ENCODE measurements around the gene NCAM1. TPM values are rescaled to one million over a fixed set of nuclear protein-coding genes. Genes with fewer than 3 reads are reported as not detected.

Gene NCAM1
- total and polyA plus RNA-seq, 9 of the 15 experiments (the other 6 are each of a cell fraction or from before 2014, with no cell fraction given): 0.09 to 0.23 TPM; not detected in 7

DNA sequence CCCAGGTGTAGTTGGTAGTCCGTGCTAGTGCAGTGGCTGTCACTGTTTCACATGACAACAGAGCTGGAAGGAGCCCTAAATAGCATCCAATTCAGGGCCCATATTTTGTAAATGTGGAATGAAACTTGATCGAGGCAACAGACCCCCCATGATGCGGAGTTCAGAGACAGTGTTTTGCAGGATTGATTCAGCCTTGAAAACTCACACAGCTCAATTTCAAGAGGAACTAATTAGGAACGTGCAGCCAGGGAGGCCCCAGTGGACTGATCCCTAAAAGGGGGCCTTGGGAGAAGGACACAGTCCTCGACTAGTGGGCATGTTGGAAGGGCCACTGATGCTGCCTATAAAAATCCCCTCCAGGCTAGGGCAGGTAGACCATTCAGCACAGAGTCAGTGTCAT is 292.2 kb downstream of the NCAM1 start:
- ChIA-PET POLR2A (no interaction called here), CTCF (ENCODE audit: low intra/inter-chr PET ratio) (no interaction called here)
- Histone ChIP-seq H3K9me1 (ENCODE audit: control insufficient read depth, insufficient read depth, low read length) (no peaks in the 10 kb centered on the region), H3K27ac (ENCODE audit: extremely low read depth, low read depth, low read length) (no peak overlapping the region), H3K4me2 (ENCODE audit: insufficient read depth, low read length) (no peak overlapping the region), H4K20me1 (replicated peaks; ENCODE audit: control insufficient read depth, insufficient read depth, low read length) (no peaks in the 10 kb centered on the region), H3K4me1 (replicated peaks in 1 of 2; ENCODE audit: control insufficient read depth in 2 of 2, insufficient read depth in 2 of 2, low read length in 2 of 2) (no peaks in the 10 kb centered on the region), H3K79me2 (ENCODE audit: control insufficient read depth, insufficient read depth, low read length) (no peaks in the 10 kb centered on the region), H3K9ac (ENCODE audit: insufficient read depth in 1 of 2, low read depth in 2 of 2, low read length in 2 of 2) (no peak overlapping the region), H3K9me3 (replicated peaks; ENCODE audit: control insufficient read depth, insufficient read depth, low read depth, low read length) (no peaks in the 10 kb centered on the region), H3K36me3 (ENCODE audit: control insufficient read depth, insufficient read depth, low read length) (no peaks in the 10 kb centered on the region), H2AFZ (ENCODE audit: low read depth, low read length) (no peak overlapping the region), H3K27me3 (ENCODE audit: control insufficient read depth in 2 of 2, insufficient read depth in 2 of 2, low read length in 2 of 2) (peaks cover 18 to 19% of the 10 kb centered on the region in 2 experiments; a peak in 3 of 5 replicates), H3K4me3 (no peak overlapping the region)
- 0% methylated on average over 5 of the region's 5 CpGs for WGBS (ENCODE audit: insufficient coverage, low coverage, missing lambda C conversion rate)
- DNase-seq (ENCODE audit: extremely low read depth in 1 of 4, low spot score in 3 of 4) (no peak), FAIRE-seq (no peak), ATAC-seq (no peak)
- no TSS peak for BruUV-seq (replicated peaks)
- in situ Hi-C loops (cut with MboI): no loop called here
- intact Hi-C loops (cut with micrococcal nuclease): no loop called here
- TF ChIP-seq HNRNPK (IDR thresholded peaks at IDR 0.05; ENCODE audit: low read depth, low read length, poor library complexity, severe bottlenecking) (no peak), KLF10 (CRISPR knock-in tag; IDR thresholded peaks at IDR 0.05) (no peak), ZZZ3 (IDR thresholded peaks at IDR 0.05) (no peak), MCM2 (IDR thresholded peaks at IDR 0.05; ENCODE audit: low read depth) (no peak), ZBTB1 (CRISPR knock-in tag; IDR thresholded peaks at IDR 0.05; ENCODE audit: borderline replicate concordance, low read depth) (no peak), RBM39 (optimal IDR thresholded peaks at IDR 0.05; ENCODE audit: low read depth, low read length) (no peak), MEF2D (tag; conservative IDR thresholded peaks at IDR 0.05; ENCODE audit: low read depth) (no peak), ZNF263 (CRISPR knock-in tag; IDR thresholded peaks at IDR 0.05; ENCODE audit: borderline replicate concordance) (no peak), SMARCB1 (IDR thresholded peaks at IDR 0.05; ENCODE audit: insufficient read length, low read depth) (no peak), SMARCA5 (IDR thresholded peaks at IDR 0.05) (no peak), PCBP2 (IDR thresholded peaks at IDR 0.05; ENCODE audit: low read depth, low read length, poor library complexity, severe bottlenecking) (no peak), ETV1 (tag; conservative IDR thresholded peaks at IDR 0.05; ENCODE audit: low read depth) (no peak), TRIM28 (IDR thresholded peaks at IDR 0.05) (no peak), TFE3 (CRISPR knock-in tag; IDR thresholded peaks at IDR 0.05) (no peak), MAZ (CRISPR knock-in tag; conservative IDR thresholded peaks at IDR 0.05 in 1 of 2, IDR thresholded peaks at IDR 0.05 in 1 of 2) (no peak)
- TF ChIP-seq, protein P1, sequence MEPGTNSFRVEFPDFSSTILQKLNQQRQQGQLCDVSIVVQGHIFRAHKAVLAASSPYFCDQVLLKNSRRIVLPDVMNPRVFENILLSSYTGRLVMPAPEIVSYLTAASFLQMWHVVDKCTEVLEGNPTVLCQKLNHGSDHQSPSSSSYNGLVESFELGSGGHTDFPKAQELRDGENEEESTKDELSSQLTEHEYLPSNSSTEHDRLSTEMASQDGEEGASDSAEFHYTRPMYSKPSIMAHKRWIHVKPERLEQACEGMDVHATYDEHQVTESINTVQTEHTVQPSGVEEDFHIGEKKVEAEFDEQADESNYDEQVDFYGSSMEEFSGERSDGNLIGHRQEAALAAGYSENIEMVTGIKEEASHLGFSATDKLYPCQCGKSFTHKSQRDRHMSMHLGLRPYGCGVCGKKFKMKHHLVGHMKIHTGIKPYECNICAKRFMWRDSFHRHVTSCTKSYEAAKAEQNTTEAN (CRISPR knock-in tag; IDR thresholded peaks at IDR 0.05): no peak
- TF ChIP-seq, protein P2, sequence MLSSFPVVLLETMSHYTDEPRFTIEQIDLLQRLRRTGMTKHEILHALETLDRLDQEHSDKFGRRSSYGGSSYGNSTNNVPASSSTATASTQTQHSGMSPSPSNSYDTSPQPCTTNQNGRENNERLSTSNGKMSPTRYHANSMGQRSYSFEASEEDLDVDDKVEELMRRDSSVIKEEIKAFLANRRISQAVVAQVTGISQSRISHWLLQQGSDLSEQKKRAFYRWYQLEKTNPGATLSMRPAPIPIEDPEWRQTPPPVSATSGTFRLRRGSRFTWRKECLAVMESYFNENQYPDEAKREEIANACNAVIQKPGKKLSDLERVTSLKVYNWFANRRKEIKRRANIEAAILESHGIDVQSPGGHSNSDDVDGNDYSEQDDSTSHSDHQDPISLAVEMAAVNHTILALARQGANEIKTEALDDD (IDR thresholded peaks at IDR 0.05): no peak
- TF ChIP-seq, protein P3, sequence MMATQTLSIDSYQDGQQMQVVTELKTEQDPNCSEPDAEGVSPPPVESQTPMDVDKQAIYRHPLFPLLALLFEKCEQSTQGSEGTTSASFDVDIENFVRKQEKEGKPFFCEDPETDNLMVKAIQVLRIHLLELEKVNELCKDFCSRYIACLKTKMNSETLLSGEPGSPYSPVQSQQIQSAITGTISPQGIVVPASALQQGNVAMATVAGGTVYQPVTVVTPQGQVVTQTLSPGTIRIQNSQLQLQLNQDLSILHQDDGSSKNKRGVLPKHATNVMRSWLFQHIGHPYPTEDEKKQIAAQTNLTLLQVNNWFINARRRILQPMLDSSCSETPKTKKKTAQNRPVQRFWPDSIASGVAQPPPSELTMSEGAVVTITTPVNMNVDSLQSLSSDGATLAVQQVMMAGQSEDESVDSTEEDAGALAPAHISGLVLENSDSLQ (IDR thresholded peaks at IDR 0.05): no peak

Data from K562 (cell line).